ENCODE results near the gene EIPR1.
A peak's percentile ranks its signal among the peaks of the same experiment; 100 is the strongest.

Gene EIPR1

DNA sequence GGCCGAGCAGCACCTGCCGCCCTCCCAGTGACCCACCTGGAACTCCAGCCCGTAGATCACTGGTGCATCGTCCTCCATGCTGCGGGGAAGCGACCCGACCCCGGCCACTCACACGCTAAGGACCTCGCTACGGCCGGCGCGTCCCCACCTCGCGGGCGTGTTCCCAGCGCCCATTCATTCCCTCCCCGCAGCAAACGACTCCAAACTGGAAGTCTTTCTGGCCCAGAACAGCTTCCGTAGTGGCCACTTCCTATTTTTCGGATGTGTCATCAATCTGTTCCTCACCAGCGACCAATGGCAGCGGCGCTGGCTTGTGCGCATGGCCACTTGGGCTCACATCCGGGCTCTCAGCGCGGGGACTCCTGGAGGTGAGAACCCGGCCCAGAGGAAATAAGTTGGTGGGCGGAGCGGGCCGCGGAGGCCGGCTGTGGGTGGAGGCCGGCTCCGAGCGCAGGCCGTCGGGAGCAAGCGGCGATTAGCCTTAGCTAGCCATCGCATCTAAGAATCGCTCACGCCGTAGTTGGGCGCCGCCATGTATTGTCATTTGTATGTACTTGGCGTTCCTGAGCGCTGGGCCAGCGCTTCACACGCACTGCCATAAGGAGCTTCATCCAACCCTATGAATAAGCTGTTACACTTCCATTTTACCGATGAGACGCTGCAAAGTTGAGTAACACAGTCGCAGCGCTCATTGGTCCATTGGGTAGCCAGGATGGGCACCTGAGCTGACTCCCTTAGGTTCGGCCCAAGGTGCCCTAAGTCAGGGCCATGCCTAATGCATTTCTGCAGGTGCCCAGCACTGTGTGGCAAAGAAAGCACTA, at the start of gene EIPR1:
EIPR1 (minus strand) TSS at position 207 of the 821 bp plus-strand sequence; CDS start at position 78, 129 bp downstream.
- peak; percentile 88 for ATAC-seq
- no peak for TF ChIP-seq SNAI2 (CRISPR knock-in tag; IDR thresholded peaks at IDR 0.05)
- no peak for TF ChIP-seq ZNF565 (CRISPR knock-in tag; conservative IDR thresholded peaks at IDR 0.05; ENCODE audit: low read depth)
- TF ChIP-seq, protein P1, sequence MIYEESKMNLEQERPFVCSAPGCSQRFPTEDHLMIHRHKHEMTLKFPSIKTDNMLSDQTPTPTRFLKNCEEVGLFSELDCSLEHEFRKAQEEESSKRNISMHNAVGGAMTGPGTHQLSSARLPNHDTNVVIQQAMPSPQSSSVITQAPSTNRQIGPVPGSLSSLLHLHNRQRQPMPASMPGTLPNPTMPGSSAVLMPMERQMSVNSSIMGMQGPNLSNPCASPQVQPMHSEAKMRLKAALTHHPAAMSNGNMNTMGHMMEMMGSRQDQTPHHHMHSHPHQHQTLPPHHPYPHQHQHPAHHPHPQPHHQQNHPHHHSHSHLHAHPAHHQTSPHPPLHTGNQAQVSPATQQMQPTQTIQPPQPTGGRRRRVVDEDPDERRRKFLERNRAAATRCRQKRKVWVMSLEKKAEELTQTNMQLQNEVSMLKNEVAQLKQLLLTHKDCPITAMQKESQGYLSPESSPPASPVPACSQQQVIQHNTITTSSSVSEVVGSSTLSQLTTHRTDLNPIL (CRISPR knock-in tag; IDR thresholded peaks at IDR 0.05; ENCODE audit: low read depth) = no peak
- TF ChIP-seq ZNF8 (CRISPR knock-in tag; IDR thresholded peaks at IDR 0.05) = no peak
- TF ChIP-seq, protein P2, sequence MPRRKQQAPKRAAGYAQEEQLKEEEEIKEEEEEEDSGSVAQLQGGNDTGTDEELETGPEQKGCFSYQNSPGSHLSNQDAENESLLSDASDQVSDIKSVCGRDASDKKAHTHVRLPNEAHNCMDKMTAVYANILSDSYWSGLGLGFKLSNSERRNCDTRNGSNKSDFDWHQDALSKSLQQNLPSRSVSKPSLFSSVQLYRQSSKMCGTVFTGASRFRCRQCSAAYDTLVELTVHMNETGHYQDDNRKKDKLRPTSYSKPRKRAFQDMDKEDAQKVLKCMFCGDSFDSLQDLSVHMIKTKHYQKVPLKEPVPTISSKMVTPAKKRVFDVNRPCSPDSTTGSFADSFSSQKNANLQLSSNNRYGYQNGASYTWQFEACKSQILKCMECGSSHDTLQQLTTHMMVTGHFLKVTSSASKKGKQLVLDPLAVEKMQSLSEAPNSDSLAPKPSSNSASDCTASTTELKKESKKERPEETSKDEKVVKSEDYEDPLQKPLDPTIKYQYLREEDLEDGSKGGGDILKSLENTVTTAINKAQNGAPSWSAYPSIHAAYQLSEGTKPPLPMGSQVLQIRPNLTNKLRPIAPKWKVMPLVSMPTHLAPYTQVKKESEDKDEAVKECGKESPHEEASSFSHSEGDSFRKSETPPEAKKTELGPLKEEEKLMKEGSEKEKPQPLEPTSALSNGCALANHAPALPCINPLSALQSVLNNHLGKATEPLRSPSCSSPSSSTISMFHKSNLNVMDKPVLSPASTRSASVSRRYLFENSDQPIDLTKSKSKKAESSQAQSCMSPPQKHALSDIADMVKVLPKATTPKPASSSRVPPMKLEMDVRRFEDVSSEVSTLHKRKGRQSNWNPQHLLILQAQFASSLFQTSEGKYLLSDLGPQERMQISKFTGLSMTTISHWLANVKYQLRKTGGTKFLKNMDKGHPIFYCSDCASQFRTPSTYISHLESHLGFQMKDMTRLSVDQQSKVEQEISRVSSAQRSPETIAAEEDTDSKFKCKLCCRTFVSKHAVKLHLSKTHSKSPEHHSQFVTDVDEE (CRISPR knock-in tag; IDR thresholded peaks at IDR 0.05) = no peak
- 0 out of 2 replicates have a peak, but pooled peaks have one; percentile 22 for TF ChIP-seq ZFP3 (CRISPR knock-in tag; IDR thresholded peaks at IDR 0.05)
- TF ChIP-seq, protein P3, sequence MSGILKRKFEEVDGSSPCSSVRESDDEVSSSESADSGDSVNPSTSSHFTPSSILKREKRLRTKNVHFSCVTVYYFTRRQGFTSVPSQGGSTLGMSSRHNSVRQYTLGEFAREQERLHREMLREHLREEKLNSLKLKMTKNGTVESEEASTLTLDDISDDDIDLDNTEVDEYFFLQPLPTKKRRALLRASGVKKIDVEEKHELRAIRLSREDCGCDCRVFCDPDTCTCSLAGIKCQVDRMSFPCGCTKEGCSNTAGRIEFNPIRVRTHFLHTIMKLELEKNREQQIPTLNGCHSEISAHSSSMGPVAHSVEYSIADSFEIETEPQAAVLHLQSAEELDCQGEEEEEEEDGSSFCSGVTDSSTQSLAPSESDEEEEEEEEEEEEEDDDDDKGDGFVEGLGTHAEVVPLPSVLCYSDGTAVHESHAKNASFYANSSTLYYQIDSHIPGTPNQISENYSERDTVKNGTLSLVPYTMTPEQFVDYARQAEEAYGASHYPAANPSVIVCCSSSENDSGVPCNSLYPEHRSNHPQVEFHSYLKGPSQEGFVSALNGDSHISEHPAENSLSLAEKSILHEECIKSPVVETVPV (CRISPR knock-in tag; IDR thresholded peaks at IDR 0.05) = no peak
- no peak for TF ChIP-seq ZFP30 (CRISPR knock-in tag; IDR thresholded peaks at IDR 0.05)
- TF ChIP-seq ESRRG (CRISPR knock-in tag; IDR thresholded peaks at IDR 0.05) = no peak
- TF ChIP-seq ZNF70 (CRISPR knock-in tag; IDR thresholded peaks at IDR 0.05) = no peak
- TF ChIP-seq GLIS3 (CRISPR knock-in tag; IDR thresholded peaks at IDR 0.05) = peak; percentile 83; the same call in 1 of the 2 replicates
- TF ChIP-seq, protein P4, sequence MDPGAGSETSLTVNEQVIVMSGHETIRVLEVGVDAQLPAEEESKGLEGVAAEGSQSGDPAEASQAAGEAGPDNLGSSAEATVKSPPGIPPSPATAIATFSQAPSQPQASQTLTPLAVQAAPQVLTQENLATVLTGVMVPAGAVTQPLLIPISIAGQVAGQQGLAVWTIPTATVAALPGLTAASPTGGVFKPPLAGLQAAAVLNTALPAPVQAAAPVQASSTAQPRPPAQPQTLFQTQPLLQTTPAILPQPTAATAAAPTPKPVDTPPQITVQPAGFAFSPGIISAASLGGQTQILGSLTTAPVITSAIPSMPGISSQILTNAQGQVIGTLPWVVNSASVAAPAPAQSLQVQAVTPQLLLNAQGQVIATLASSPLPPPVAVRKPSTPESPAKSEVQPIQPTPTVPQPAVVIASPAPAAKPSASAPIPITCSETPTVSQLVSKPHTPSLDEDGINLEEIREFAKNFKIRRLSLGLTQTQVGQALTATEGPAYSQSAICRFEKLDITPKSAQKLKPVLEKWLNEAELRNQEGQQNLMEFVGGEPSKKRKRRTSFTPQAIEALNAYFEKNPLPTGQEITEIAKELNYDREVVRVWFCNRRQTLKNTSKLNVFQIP (CRISPR knock-in tag; IDR thresholded peaks at IDR 0.05; ENCODE audit: borderline replicate concordance, low read depth) = no peak

DNA sequence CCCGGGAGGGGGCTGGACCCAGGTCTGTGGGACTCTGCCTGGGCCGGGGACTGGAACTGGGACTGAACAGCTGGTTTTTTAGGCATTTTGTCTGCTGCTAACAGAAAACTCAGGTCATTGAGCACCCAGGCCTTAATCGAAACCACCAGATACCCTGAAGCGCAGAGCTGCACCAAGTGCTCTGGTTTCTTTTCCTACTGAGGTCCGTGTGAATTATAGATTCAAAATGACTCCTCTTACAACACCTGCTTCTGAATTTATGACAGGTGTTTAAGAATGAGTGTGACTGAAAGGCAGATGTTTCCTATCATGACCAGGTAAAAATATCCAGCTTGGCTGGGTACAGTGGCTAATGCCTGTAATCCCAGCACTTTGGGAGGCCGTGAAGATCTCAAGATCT, 49.7 kb upstream of the EIPR1 start:
- no peak for ATAC-seq
- TF ChIP-seq TOX (CRISPR knock-in tag; IDR thresholded peaks at IDR 0.05; ENCODE audit: borderline replicate concordance) (no peak), ZFP3 (CRISPR knock-in tag; IDR thresholded peaks at IDR 0.05) (no peak), ISL1 (CRISPR knock-in tag; IDR thresholded peaks at IDR 0.05) (no peak)
- TF ChIP-seq, protein P4 (CRISPR knock-in tag; IDR thresholded peaks at IDR 0.05; ENCODE audit: borderline replicate concordance, low read depth) = no peak
- TF ChIP-seq, protein P1 (CRISPR knock-in tag; IDR thresholded peaks at IDR 0.05; ENCODE audit: low read depth) = no peak
- TF ChIP-seq, protein P2 (CRISPR knock-in tag; IDR thresholded peaks at IDR 0.05) = no peak
